Embryonic facial prominence (tissue), 1 donor: ENCODE results near the gene SLC12A7.

ENCODE experiments used
- DNase-seq: peaks from one replicate; pipeline ENCODE4 v3.0.0-alpha.2; 2016; ENCODE audit errors: extremely low spot score

The SLC12A7 gene

DNA sequence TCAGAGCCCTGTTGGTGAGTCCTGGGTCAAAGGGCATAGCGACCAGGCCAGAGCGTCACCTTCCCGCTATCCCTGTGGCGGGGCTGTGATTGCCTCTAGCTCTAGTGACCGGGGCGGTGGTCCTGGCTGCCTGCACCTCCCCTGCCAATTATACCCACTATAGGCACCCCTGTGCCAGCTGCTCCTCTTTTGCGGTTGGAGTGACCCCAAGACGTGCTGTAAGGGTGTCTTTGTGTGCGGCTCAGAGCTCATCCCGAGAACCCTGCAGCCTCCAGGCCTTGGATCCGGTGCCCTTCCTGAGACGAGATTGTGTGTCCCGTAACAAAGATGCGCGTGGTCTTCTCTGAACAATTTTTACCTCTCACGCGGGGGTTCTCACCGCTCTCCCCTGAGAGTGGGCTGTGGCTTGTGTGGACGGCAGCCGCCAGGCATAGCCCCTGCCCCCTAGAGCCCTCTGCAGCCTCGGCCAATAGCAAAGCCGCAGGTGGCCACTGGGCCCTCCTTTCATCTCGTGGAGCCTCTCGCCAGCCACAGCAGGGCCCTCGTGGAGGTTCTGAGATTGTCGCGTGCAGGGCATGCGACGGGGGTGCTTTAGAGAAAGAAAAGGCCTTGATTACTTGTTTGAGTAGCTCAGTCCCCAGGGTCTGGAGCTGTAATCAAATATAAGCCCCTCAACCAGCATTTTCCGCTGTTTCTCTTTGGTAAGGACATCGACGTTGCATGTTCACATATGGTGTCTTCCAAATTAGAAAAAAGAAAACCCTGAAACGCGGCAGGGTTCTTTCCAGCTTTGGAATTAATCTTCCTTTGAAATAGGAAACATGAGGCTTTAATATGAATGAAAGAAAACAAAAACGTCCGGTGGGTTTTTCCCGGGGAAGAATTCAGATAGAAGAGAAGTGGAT lies 92.6 kb downstream of the SLC12A7 start:
- DNase-seq: no peak

DNA sequence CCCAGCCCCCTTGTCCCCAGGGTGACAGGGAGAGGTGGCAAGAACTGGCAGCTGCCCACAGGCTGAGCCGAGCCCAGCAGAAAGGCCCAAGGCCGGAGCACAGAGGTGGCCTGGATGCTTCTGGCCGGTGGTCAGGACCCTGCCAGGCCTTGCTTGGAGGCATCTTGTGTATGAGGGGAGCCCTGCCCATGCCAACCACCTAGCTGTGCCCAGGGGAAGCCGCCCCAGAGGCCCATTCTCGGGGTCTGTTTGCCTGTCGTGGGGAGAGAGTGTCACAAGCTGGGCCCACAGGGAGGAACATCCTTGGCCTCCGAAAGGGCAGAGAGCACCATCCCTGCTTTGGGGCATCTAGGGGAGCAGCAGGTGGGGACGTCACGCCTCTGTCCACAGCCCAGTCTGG lies 93.3 kb downstream of the SLC12A7 start:
- DNase-seq: no peak

DNA sequence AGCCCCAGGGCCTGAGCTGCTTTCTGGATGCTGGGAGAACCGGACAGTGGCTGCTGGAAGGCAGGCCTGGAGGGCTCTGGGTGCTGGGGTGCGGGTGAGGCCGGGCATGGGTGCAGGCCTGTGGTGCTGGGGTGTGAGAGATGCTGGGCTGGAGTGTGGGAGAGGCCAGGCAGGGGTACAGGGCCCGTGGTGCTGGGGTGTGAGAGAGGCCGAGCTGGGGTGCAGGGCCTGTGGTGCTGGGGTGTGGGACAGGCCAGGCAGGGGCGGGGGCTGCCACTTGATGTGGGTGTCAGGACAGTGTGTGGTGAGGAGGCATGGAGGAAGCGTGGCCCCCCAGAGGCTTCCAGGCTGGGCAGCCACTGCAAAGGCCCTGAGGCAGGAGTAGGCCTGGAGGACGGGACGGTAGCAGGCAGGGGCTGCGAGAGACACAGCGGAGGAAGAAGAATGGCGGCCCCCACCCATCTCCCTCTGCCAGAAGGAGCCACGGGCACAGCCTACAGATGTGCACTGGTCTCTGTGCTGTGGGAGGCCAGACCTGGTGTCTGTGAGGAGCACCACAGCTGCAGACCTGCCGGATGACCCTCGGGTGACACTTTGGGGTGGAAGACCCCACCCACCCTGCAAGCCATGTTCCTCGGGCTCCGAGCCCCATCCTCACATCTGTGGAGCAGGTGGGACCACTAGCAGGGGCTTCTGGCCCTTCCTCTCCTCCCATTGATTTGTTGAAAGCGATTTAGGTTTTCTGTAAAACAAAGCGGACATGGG lies 94.0 kb downstream of the SLC12A7 start:
- DNase-seq: no peak

DNA sequence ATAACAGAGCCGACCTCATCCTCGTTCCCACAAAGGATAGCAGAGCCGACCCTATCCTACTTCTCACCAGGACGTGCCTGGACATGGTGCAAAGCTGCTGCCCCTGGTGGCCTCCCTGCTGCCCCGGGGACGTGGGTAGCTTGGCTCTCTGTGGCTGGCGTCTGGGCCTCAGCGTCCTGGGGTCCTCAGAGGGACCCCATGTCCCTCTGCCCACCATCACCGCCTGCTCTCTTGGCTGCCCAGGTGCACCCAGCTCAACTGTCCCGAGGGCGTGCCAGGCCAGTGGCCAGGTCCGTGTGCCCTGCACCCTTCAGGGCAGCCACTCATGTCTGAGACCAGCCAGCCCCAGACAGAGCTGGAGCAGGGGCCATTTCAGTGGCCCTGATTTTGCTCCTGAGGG lies 94.8 kb downstream of the SLC12A7 start:
- no peak for DNase-seq

DNA sequence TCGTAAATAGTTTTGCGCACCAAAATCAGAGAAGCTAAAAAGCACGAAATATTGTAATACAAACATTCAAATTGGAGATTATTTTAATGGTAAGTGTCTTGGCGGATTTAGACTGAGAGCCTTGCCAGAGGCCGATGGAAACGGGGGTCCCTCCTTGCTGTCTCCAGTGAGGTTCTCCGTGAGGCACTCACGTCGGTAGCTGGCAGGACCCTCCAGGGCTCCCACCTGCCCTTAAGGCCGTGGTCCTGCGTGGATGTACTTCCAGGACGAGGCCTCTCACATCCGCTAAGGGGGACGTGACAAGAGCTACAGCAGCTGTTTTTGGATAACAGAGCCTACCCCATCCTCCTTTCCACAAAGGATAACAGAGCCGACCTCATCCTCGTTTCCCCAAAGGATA lies 95.4 kb downstream of the SLC12A7 start:
- no peak for DNase-seq

DNA sequence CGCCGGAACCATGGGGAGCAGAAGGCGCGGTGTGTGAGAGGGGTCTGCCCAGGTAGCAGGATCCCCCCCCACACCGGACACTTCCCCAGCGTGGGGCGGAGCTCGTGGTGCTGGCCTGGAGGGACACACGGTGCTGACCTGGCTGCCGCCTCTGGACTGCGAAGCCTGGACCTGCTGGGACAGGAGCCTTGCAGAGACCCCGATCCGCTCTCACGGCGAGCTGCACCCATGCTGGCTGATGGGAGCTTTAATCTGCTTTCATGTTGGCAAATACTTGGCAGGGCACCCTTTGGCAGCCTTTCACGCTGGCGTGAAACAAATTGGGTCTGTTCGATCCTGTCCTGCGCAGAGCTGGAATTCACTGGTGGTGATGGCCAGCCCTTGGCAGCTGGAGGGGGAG lies 95.8 kb downstream of the SLC12A7 start:
- DNase-seq: no peak

DNA sequence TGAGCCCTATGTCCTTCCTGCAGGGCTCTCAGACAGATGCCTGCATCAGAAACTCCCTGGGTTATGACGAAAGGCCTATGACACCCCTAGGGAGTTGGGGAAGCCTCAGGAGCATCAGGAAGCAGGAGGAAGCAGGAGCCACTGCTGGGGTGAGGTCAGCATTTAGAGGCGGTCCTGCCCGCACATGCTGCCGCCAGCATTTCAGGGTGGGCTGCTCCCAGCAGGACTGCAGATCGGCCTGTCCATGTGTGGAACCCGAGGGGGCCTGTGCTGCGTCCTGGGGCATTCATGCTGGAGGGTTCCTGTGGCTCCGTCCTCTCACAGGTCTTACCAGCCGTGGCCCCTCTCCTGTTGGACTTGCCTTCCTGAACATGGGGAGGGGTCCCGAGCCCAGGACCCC lies 96.4 kb downstream of the SLC12A7 start:
- DNase-seq: no peak

DNA sequence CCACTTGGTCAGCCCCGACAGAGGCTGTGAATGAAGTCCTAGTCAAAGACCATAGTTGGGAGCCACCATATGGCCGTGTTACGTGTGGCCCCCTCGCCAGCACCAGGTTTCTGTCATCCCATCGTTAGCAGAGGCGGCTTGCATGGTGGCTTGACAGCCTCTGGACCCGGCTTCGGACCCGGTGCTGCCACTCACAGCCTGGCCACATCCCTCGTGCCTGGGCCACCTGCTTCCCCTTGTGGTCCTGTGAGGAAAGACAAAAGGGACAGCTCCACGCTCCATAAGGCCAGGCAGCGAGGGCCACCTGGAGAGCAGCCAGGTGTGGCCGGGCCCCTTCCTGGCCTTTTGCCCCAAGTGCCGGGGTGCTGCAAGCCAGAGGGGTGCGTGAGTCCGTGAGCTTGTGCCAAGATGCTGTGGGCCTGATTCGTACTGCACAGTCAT lies 97.1 kb downstream of the SLC12A7 start:
- no peak for DNase-seq

DNA sequence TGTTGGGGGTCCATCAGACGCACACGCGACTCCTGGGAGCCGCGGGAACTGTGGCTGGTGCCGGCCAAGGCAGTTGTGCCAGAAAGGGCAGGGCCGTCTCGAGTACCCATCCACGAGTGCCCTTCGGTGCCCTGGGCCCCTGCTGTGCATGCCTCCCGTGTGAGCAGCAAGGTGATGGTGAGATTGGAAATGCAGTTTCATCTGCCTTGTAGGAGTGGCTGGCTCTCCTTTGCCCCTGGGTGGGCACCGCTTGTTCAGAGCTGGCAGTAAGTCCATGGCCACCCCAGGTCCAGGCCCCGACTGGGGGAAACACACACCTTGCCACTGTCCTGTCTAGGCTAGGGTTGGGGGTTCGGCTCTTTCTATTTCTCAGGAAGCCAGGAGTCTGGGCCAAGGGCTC lies 97.5 kb downstream of the SLC12A7 start:
- DNase-seq: no peak

DNA sequence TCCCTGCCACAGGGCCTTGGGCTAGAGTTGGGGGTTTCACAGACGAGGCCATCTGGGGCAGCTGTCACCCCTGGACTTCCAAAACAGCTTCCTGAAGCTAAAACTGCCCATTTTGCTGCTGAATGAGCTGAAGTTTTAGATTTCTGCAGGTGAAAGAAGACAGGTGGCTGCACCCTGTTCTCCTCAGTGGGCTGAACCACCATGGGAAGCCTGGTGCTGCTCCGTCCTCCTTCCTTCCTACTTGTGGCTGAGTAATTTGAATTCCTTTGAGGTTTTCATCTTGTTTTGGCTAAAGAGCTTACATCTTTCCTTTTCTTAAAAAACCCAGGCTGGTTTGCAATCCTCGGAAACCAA lies 97.9 kb downstream of the SLC12A7 start:
- no peak for DNase-seq

DNA sequence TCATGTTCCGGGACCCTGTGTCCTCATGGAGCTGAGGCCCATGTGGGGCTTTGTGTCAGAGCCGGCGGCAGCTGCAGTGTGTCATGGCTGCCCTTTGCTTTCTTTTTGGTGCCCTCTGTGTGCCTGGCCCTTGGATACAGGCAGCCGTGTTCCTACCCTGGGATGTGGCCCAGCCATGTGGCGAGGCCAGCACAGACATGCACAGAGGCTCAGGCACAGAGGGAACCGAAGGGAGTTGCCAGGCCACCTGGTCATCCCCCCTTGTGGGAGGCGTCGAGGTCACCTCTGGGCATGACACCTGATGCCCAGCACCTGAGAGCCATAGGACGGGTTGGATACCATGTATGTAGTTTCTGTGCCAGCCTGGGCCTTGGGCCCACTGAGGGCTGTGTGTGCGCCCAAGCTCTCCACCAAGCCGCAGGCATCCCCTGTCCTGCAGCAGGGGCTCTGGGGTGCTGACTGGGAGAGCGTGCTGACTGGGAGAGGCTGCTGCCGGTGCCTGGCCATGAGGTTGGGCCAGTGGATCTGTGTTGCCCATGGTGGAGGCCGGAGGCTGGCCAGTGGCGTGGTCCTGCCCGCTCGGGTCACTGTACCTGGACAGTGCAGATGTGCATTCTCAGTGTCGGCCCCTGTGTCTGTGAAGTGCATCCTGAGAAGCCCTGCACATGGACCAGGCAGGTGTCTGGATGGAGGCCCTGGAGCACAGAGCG lies 98.5 kb downstream of the SLC12A7 start:
- no peak for DNase-seq

DNA sequence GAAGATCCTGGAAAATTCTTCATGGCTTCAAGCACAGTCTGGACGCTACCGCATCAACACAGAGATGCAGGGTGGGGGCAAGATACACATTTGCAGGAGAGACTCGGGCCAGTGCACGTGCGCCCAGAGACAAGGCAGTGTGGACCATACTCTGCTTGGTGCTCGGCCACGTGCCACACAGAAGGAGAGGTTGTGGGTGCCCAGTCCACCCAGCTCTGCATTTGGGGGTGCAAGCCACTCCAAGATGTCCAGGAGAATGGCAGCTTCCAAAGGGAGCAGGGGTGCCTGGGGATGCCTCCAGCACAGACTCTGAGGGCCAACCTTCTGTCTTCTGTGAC lies 99.0 kb downstream of the SLC12A7 start:
- no peak for DNase-seq

DNA sequence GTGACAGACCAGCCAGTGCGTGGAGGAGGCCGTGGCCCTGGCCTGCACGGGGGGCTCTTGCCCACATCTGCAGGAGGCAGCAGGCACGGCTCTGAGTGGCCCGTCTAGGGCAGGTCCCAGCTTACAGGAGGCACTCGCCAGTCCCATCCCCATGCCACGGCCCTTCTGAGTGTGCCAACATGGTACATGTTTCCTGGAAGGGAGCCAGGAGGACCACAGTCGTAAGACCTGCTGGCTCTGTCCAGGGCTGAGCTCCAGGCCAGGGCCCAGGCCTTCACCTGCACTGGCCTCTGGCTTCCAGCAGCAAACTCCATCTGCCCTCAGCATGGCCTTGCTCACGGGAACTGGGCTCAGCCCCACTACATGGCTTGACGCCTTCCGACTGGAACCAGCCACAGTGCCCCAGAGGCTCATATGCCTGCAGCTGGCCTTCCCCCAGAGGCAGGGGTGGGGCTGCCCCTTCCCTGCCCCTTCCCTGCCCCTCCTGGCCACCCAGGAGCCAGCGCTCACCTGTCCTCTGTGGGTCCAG lies 99.5 kb downstream of the SLC12A7 start:
- no peak for DNase-seq

DNA sequence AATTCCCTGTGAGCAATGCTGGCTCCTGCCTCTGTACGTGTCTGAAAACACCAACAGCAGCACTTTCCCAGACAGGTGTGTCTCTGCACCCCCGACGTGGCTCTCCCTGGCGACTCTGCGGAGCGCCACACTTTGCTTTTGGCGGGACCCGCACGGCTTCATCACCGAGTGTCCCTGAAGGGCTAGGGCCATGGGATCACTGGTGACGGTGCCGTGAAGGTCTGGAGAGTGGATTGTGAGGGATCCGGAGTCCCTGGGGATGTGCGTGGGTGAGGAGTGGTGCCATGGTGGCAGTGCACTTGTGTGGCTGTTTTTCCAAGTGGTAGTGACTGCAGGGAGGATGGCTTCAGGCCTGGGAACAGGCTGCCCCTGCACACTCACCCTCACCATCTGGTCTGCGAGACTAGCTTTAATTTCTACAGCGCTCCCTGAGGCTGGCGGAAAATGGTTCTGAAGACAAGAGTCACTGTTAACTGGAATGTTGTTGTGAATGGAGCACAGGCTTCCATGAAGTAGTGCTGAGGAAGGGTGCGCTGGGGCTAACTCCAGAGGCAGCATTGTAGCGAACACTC lies 100.0 kb downstream of the SLC12A7 start:
- DNase-seq: no peak

DNA sequence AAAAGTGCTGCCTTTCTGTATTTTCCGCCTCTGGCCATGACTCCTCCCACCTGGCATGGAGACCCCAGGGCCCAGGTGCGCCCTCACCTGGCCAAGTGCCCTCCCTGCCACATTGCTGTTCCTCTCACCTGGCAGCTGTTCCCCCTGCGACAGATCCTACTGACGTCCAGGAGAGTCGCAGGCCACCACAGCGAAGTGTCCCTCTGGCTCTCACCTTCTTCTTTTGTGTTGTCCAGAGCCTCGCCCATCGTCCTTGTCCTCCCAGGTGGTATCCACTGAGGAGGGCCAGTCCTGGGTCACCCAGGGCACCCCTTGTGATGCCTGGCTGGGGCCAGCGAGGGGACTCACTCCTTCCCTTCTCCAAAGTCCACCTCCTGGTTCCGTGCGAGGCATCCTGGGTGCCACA lies 100.6 kb downstream of the SLC12A7 start:
- DNase-seq: no peak

DNA sequence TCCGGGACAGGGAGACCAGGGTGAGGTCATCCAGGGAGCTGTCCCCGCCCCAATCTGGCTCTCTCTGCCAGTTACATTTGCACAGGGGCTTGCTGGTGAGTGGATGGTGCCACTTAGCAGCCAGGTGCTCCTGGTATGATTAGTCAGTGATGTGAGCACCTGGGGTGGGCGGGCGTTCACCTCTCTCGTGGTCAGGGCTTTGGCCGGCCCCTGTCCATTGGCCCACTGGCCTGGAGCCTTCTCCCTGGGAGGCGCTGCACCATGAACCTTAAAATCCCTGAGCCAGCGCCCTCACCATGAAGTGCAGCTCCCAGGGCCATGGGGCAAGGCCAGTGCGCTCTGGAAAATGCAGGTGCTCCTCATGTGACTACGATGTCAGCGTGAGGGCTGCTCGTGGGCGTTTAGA lies 101.2 kb downstream of the SLC12A7 start:
- no peak for DNase-seq

DNA sequence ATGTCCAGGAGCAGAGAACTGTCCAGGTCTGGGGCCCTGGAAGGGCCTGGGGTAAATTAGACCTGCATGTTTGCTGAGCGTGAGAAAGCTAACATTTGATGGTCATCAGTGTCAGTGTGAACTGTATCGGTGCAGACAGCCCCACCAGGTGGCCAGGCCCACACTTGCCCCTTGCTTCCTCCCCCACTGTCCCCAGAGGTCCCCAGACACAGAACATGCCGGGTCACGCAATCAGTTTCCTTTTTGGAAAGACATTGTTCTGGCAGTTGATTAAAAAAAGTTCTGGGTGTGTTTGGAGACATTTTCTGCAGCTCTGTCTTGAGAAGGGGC lies 101.7 kb downstream of the SLC12A7 start:
- DNase-seq: no peak

DNA sequence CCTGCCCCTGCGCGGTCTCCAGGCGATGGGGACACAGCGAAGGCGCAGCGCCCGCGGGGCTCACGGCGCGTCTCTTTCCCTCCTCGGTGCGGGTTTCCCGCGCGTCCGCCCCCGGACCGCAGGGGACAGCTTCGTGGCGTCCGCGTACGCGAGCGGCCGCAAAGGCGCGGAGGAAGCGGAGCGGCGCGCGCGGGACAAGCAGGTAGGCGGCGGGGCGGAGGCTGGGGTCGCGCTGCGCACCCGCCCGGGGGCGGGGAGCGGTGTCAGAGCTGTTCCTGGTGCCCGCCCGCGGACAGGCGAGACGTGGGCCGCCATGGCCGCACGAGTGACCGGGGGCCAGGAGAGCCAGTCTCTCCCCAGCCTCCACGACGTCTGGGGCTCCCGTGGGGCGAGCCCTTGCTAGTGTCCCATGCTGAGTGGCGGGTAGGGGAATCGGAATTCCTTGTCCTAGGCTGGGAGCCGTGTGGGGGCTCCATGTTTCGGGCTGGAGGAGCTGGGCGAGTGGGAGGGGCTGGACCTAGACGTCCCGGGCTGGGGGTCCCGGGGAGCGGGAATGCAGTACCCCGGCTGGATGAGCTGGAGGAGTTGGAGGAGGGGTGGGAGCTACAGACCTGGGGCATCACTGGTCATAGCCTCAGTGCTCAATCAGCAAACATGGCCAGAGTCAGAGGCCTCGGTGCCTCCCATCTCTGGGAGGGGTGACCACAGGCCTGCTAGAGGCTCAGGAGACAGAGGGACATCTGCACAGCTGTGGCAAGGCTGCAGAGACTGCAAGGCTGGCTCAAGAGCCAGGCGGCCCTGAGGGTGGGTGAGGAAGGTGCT lies 102.3 kb downstream of the SLC12A7 start:
- no peak for DNase-seq

DNA sequence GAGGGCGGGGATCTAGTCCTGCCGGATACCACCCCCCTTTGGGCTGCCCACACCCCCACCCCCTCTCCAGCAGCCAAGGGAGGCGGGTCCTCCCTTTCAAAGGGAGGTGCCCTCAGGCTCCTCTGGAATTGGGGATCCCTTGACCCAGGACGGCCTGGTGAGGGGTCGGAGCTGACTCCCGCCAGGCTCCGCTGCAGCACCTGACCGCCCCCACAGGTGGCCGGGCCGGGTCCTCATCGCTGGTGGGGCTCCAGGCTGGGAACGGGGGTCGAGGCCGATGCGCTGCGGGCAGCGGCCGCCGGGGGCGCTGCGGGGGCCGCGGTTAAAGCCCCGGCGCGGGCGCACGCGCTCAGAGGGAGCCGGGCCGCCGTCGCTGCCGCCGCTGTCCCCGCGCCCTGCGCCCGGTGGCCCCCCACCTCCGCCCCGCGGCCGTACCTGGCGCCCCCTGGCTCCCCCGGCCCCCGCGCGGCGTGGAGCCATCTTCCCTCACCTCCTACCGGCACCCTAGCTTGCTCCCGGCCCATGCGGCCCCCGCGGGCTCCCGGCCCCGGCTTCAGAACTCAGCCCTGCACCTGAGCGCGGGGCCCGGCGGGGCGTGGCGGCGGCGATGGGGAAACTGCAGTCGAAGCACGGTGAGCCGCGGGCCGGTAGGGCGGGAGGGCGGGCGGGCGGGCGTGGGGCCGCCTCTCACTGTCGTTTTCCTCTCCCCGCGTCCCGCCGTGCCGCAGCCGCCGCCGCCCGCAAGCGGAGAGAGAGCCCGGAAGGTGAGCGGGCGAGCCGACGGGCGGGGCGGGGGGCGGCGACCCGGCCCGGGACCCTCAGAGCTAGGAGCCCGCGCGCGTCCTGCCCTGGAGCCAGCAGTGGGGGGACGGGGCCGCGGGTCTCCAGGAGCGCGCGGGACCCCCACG lies 103.2 kb downstream of the SLC12A7 start, which contains the start of gene NKD2:
Gene NKD2, plus strand, starts transcription at position 352 of the 908 bp plus-strand sequence. Its CDS starts 256 bp downstream, at position 608.
- DNase-seq: no peak
